ENCODE measurements around the gene MINK1.
A peak's percentile ranks its signal among the peaks of the same experiment; 100 is the strongest.

Gene MINK1

GRCh38 chr17:4788159-4788806 is 44.9 kb upstream of the MINK1 start:
- TF ChIP-seq CTCF (IDR thresholded peaks at IDR 0.05; ENCODE audit: poor library complexity, severe bottlenecking): no peak
- Histone ChIP-seq H3K36me3 (ENCODE audit: low read depth) (no peaks in the 10 kb centered on the region), H3K27me3 (ENCODE audit: insufficient read depth, poor library complexity, severe bottlenecking) (no peaks in the 10 kb centered on the region), H3K4me1 (ENCODE audit: insufficient read depth, poor library complexity, severe bottlenecking) (peaks cover 7% of the 10 kb centered on the region), H3K9me3 (ENCODE audit: severe bottlenecking) (no peaks in the 10 kb centered on the region), H3K27ac (ENCODE audit: poor library complexity, severe bottlenecking) (peak overlapping the region; percentile 82), H3K4me3 (ENCODE audit: severe bottlenecking) (peak overlapping the region; percentile 44)
- no peak for DNase-seq (ENCODE audit: low spot score)
- ATAC-seq (ENCODE audit: low read depth): no peak

GRCh38 chr17:4788807-4789700 is 44.1 kb upstream of the MINK1 start, which contains the start of gene GLTPD2:
TSS of gene GLTPD2 (plus strand) at chr17:4788964. CDS start at chr17:4789012, 48 bp downstream.
- peak within 1 kb of the TSS; percentile 82 for H3K27ac ChIP-seq (ENCODE audit: poor library complexity, severe bottlenecking)
- ATAC-seq (ENCODE audit: low read depth): peak; percentile 8; the same call in 2 of the 3 replicates

GRCh38 chr17:4789701-4789950 is 43.5 kb upstream of the MINK1 start:
- DNase-seq (ENCODE audit: low spot score): peak; percentile 75
- H3K27ac ChIP-seq (ENCODE audit: poor library complexity, severe bottlenecking): peak overlapping the region; percentile 82
- peaks cover 7% of the 10 kb centered on the region for H3K4me1 ChIP-seq (ENCODE audit: insufficient read depth, poor library complexity, severe bottlenecking)
- peak overlapping the region; percentile 44 for H3K4me3 ChIP-seq (ENCODE audit: severe bottlenecking)
- no peaks in the 10 kb centered on the region for H3K9me3 ChIP-seq (ENCODE audit: severe bottlenecking)
- H3K36me3 ChIP-seq (ENCODE audit: low read depth): no peaks in the 10 kb centered on the region
- no peak; the same call in 2 of the 3 replicates for ATAC-seq (ENCODE audit: low read depth)
- H3K27me3 ChIP-seq (ENCODE audit: insufficient read depth, poor library complexity, severe bottlenecking): no peaks in the 10 kb centered on the region
- TF ChIP-seq CTCF (IDR thresholded peaks at IDR 0.05; ENCODE audit: poor library complexity, severe bottlenecking): no peak

More at GRCh38 chr17:4788807-4789700, 44.1 kb upstream of the MINK1 start, which contains the start of gene GLTPD2:
- Histone ChIP-seq H3K36me3 (ENCODE audit: low read depth) (no peaks in the 10 kb centered on the region), H3K27me3 (ENCODE audit: insufficient read depth, poor library complexity, severe bottlenecking) (no peaks in the 10 kb centered on the region), H3K4me1 (ENCODE audit: insufficient read depth, poor library complexity, severe bottlenecking) (peaks cover 7% of the 10 kb centered on the region), H3K4me3 (ENCODE audit: severe bottlenecking) (peak within 1 kb of the TSS; percentile 44), H3K9me3 (ENCODE audit: severe bottlenecking) (no peaks in the 10 kb centered on the region)
- no peak for DNase-seq (ENCODE audit: low spot score)
- no peak for TF ChIP-seq CTCF (IDR thresholded peaks at IDR 0.05; ENCODE audit: poor library complexity, severe bottlenecking)

GRCh38 chr17:4789951-4790704 is 43.0 kb upstream of the MINK1 start:
- peak; percentile 82 for ATAC-seq (ENCODE audit: low read depth)

More at GRCh38 chr17:4789951-4790704, 43.0 kb upstream of the MINK1 start:
- H3K36me3 ChIP-seq (ENCODE audit: low read depth): no peaks in the 10 kb centered on the region
- DNase-seq (ENCODE audit: low spot score): peak; percentile 88
- no peaks in the 10 kb centered on the region for H3K27me3 ChIP-seq (ENCODE audit: insufficient read depth, poor library complexity, severe bottlenecking)
- H3K4me1 ChIP-seq (ENCODE audit: insufficient read depth, poor library complexity, severe bottlenecking): peaks cover 7% of the 10 kb centered on the region
- H3K9me3 ChIP-seq (ENCODE audit: severe bottlenecking): no peaks in the 10 kb centered on the region
- H3K4me3 ChIP-seq (ENCODE audit: severe bottlenecking): peak overlapping the region; percentile 44
- peak; percentile 88 for TF ChIP-seq CTCF (IDR thresholded peaks at IDR 0.05; ENCODE audit: poor library complexity, severe bottlenecking)
- H3K27ac ChIP-seq (ENCODE audit: poor library complexity, severe bottlenecking): peak overlapping the region; percentile 82
